Stomach (tissue), 9 donors: ENCODE results near the gene RERE. TPM values are rescaled to one million over a fixed set of nuclear protein-coding genes. Genes with fewer than 3 reads are reported as not detected.

ENCODE experiments used
- DNase-seq, 2 donors: peaks; one replicate each; pipeline versions ENCODE4 v3.0.0 to v3.0.0-alpha.2; 2013 to 2019
- H3K27ac ChIP-seq, 5 donors: fragments of 200-600 bp in 4 of 5; sonication (generic) in 4 of 5; one replicate each; pipeline ENCODE4 v1.5.1; 2013 to 2019; ENCODE audit warnings: mild to moderate bottlenecking in 1 of 5, moderate library complexity in 1 of 5
- H3K27me3 ChIP-seq, 3 donors: fragments of 200-600 bp; sonication (generic); one replicate each; pipeline ENCODE4 v1.5.1; 2017 to 2019; ENCODE audit warnings: mixed run types in 1 of 3
- H3K36me3 ChIP-seq, 4 donors: fragments of 200-600 bp; sonication (generic); 1 replicate in 3 of 4; 2 replicates in 1 of 4; pipeline ENCODE4 v1.5.1; 2016 to 2019
- H3K4me1 ChIP-seq, 4 donors: fragments of 200-600 bp; sonication (generic); one replicate each; pipeline ENCODE4 v1.5.1; 2016 to 2019
- H3K4me3 ChIP-seq, 4 donors: fragments of 200-600 bp; sonication (generic) in 3 of 4; one replicate each; pipeline ENCODE4 v1.5.1; 2016 to 2019; ENCODE audit warnings: mild to moderate bottlenecking in 1 of 4
- H3K9me3 ChIP-seq, 4 donors: fragments of 200-600 bp; sonication (generic); one replicate each; pipeline ENCODE4 v1.5.1; 2016 to 2019
- CTCF ChIP-seq, 7 experiments: fragments of 450-650 bp in 4 of 7; fragments of 200-600 bp in 3 of 7; sonication (generic) in 3 of 7; IDR thresholded peaks; one replicate each; pipeline ENCODE4 v1.5.1; 2016 to 2019; ENCODE audit warnings: antibody characterized with exemption in 7 of 7, control low read depth in 2 of 7, mild to moderate bottlenecking in 1 of 7
- EP300 ChIP-seq: sonication (generic); formaldehyde crosslinking; IDR thresholded peaks from one replicate; pipeline ENCODE4 v1.6.1; 2017; ENCODE audit warnings: antibody characterized with exemption
- POLR2A ChIP-seq, 4 donors: fragments of 450-650 bp; IDR thresholded peaks; one replicate each; pipeline ENCODE4 v1.6.1; 2016; ENCODE audit warnings: antibody characterized with exemption in 4 of 4, control low read depth in 2 of 4, mild to moderate bottlenecking in 1 of 4, moderate library complexity in 1 of 4
- POLR2AphosphoS5 ChIP-seq, 3 donors: sonication (generic); formaldehyde crosslinking; IDR thresholded peaks; one replicate each; pipeline ENCODE4 v1.6.1; 2016; ENCODE audit warnings: antibody characterized with exemption in 3 of 3
- WGBS, 5 donors: extraction: QIAGEN DNeasy Blood & Tissue Kit in 3 of 5; methylation state at CpG; one replicate each; pipeline versions ENCODE4 v1.1.5 to v1.1.7; 2013 to 2018; 5-methylcytosine and 5-hydroxymethylcytosine counted together
- intact Hi-C: fragments of 100-400 bp; cut with DNase I; formaldehyde crosslinking; loops from one replicate; pipeline ENCODE4 v1.15.1; 2023; ENCODE audit warnings: low total_unique reads
- polyA plus RNA-seq, 3 donors: library from polyadenylated mRNA; stranded (reverse); fragments of 200-250 nt; gene quantifications; one replicate each; pipeline ENCODE4 v1.2.3, GENCODE V29; 2013
- total RNA-seq, 5 donors: library from RNA; depleted of rRNA; stranded (reverse); fragments of >200 nt; gene quantifications; one replicate each; pipeline versions ENCODE4 v1.1.0 to v1.2.3, GENCODE V29; 2014 to 2016
- donor health status: healthy with polysubstance abuse.
- donor health status: Bipolar disorder and iron deficiency.
- donor health status: healthy.

Gene RERE
- total and polyA plus RNA-seq, 8 donors, result 15.6 to 198 (median 79.3) TPM

- peaks cover 15 to 63% (median 46%) of the 10 kb centered on the region in 4 donors for H3K4me1 ChIP-seq
- intact Hi-C loops, result loop anchor here (10.0 kb wide), 1 partner anchor 98 kb away; no protein-coding TSS in a partner anchor
- no peaks in the 10 kb centered on the region for H3K36me3 ChIP-seq
- TF ChIP-seq POLR2A (IDR thresholded peaks at IDR 0.05) (no peak), EP300 (no peak), POLR2AphosphoS5 (IDR thresholded peaks at IDR 0.05) (no peak), CTCF (IDR thresholded peaks at IDR 0.05) (no peak)
- WGBS, 5 donors, result 81 to 88% (median 83%) methylated on average over 1 of the region's 1 CpG
- no peak overlapping the region for H3K4me3 ChIP-seq
- H3K27ac ChIP-seq, result peak overlapping the region in 1 of 5 donors; percentile 6
- H3K27me3 ChIP-seq, result no peaks in the 10 kb centered on the region
- H3K9me3 ChIP-seq, result no peaks in the 10 kb centered on the region
- DNase-seq, result no peak
Observed at GRCh38 chr1:8567146-8567545, 250.3 kb downstream of the RERE start.

- 78 to 95% (median 80%) methylated on average over 3 of the region's 3 CpGs for WGBS, 5 donors
- Histone ChIP-seq H3K27ac (no peak overlapping the region), H3K4me3 (no peak overlapping the region), H3K4me1 (peaks cover 2 to 60% (median 41%) of the 10 kb centered on the region in 4 donors), H3K27me3 (no peaks in the 10 kb centered on the region), H3K9me3 (no peaks in the 10 kb centered on the region), H3K36me3 (no peaks in the 10 kb centered on the region)
- no peak for DNase-seq
- TF ChIP-seq CTCF (IDR thresholded peaks at IDR 0.05) (no peak), POLR2A (IDR thresholded peaks at IDR 0.05) (no peak), POLR2AphosphoS5 (IDR thresholded peaks at IDR 0.05) (no peak), EP300 (no peak)
- intact Hi-C loops, result loop anchor here (10.0 kb wide), 1 partner anchor 99 kb away; no protein-coding TSS in a partner anchor
Observed at GRCh38 chr1:8565802-8566201, 251.6 kb downstream of the RERE start.

GRCh38 chr1:8563944-8564537 lies 253.4 kb downstream of the RERE start:
- Histone ChIP-seq H3K36me3 (no peaks in the 10 kb centered on the region), H3K27me3 (no peaks in the 10 kb centered on the region), H3K27ac (no peak overlapping the region), H3K9me3 (no peaks in the 10 kb centered on the region), H3K4me3 (no peak overlapping the region), H3K4me1 (peaks cover 0 to 53% (median 27%) of the 10 kb centered on the region in 4 donors)
- intact Hi-C loops, result loop anchor here (10.0 kb wide), 1 partner anchor 101 kb away; no protein-coding TSS in a partner anchor
- no peak for TF ChIP-seq CTCF (IDR thresholded peaks at IDR 0.05)
- no peak for TF ChIP-seq POLR2A (IDR thresholded peaks at IDR 0.05)
- no peak for TF ChIP-seq POLR2AphosphoS5 (IDR thresholded peaks at IDR 0.05)
- no peak for TF ChIP-seq EP300
- 55 to 70% (median 65%) methylated on average over 2 of the region's 2 CpGs for WGBS, 5 donors
- DNase-seq, result no peak

- H3K27ac ChIP-seq, result peak overlapping the region in 2 of 5 donors; percentile 2 to 14
- H3K36me3 ChIP-seq, result no peaks in the 10 kb centered on the region
- TF ChIP-seq EP300 (no peak), POLR2A (IDR thresholded peaks at IDR 0.05) (no peak), CTCF (IDR thresholded peaks at IDR 0.05) (no peak), POLR2AphosphoS5 (IDR thresholded peaks at IDR 0.05) (no peak)
- H3K4me3 ChIP-seq, result no peak overlapping the region
- 55 to 60% (median 56%) methylated on average over 4 of the region's 4 CpGs for WGBS, 5 donors
- H3K27me3 ChIP-seq, result no peaks in the 10 kb centered on the region
- no peaks in the 10 kb centered on the region for H3K9me3 ChIP-seq
- intact Hi-C loops, result loop anchor here (10.0 kb wide), 1 partner anchor 102 kb away; no protein-coding TSS in a partner anchor
- DNase-seq, result no peak
- peaks cover 0 to 48% (median 26%) of the 10 kb centered on the region in 4 donors for H3K4me1 ChIP-seq
Observed at GRCh38 chr1:8562881-8563865, 254.3 kb downstream of the RERE start.
